HFFc6 (cell line): Measurements from ENCODE around the gene DNMT3B. TPM values are rescaled to one million over a fixed set of nuclear protein-coding genes. Genes with fewer than 3 reads are reported as not detected.

ENCODE experiments used
- DNase-seq: peaks from one replicate; pipeline ENCODE4 v3.0.0-alpha.2; 2018
- H3K27ac Mint-ChIP-seq: 2 replicates; pipeline ENCODE4 v1.8.0; 2020; ENCODE audit warnings: mild to moderate bottlenecking, mixed read lengths
- H3K27me3 Mint-ChIP-seq: 2 replicates; pipeline ENCODE4 v1.8.0; 2021; ENCODE audit warnings: mild to moderate bottlenecking, moderate library complexity, mixed read lengths; ENCODE audit not compliant: insufficient read depth
- H3K36me3 Mint-ChIP-seq: 2 replicates; pipeline ENCODE4 v1.8.0; 2021; ENCODE audit warnings: low read depth, mixed read lengths
- H3K4me1 Mint-ChIP-seq: 2 replicates; pipeline ENCODE4 v1.8.0; 2020; ENCODE audit warnings: low read depth, mixed read lengths
- H3K4me3 Mint-ChIP-seq: 2 replicates; pipeline ENCODE4 v1.8.0; 2020; ENCODE audit warnings: mild to moderate bottlenecking, moderate library complexity, mixed read lengths
- H3K9me3 Mint-ChIP-seq: 2 replicates; pipeline ENCODE4 v1.8.0; 2020; ENCODE audit warnings: mild to moderate bottlenecking, mixed read lengths
- total RNA-seq, 6 experiments: library from RNA; stranded (reverse); fragmentation: NEBNext Ultra II Directional; extraction: Animal tissue kit (Norgen Biotek cat#: 25700); gene quantifications; 2 replicates in 1 of 6; 3 replicates in 5 of 6; pipeline ENCODE4 v1.2.3, GENCODE V29; 2021
- TF ChIP-seq, protein P1 (sequence below): fragments of 200-600 bp; sonication (generic); IDR thresholded peaks from 2 replicates; pipeline ENCODE4 v1.5.0; 2021; ENCODE audit warnings: antibody characterized with exemption, mild to moderate bottlenecking

Gene DNMT3B
- total RNA-seq, 6 experiments from 2014 or later: 0.74 to 1.5 (median 1.2) TPM

DNA sequence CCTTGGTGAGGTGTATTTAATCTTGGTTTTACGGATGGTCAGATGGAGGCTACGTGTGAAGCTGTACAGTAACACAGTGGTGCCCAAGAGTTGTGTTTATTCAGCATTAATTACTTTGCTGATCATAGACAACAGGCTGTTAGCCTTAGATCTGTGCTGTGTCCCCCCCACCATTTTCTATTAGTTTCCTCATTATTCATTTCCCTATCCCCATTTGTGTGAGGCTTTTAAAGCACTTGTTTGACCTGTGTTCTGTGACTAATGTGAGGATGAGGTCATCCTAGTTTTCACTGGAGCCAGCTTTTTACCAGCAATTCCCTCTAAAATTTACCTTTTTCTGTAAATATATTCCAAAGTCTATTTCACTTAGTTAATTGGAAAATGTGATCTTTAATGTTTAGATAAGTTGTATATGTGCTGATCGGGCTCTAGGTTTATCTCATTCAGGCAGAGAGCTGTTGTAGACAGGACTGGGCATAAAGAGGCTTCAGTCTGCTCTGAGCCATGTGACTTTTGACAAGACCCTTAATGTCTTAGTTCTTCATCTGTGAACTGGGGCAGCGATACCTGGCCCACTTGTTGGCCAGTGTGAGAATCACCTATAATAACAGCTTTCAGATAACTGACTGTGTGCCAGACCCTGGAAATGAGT is 66.0 kb downstream of the DNMT3B start:
- Mint-ChIP-seq H3K27me3 (no peaks in the 10 kb centered on the region), H3K27ac (peak overlapping the region; percentile 56), H3K9me3 (no peaks in the 10 kb centered on the region), H3K4me3 (peak overlapping the region; percentile 39; the same call in 1 of the 2 replicates), H3K4me1 (peaks cover 50% of the 10 kb centered on the region), H3K36me3 (peaks cover 26% of the 10 kb centered on the region)
- DNase-seq: no peak
- TF ChIP-seq, protein P1, sequence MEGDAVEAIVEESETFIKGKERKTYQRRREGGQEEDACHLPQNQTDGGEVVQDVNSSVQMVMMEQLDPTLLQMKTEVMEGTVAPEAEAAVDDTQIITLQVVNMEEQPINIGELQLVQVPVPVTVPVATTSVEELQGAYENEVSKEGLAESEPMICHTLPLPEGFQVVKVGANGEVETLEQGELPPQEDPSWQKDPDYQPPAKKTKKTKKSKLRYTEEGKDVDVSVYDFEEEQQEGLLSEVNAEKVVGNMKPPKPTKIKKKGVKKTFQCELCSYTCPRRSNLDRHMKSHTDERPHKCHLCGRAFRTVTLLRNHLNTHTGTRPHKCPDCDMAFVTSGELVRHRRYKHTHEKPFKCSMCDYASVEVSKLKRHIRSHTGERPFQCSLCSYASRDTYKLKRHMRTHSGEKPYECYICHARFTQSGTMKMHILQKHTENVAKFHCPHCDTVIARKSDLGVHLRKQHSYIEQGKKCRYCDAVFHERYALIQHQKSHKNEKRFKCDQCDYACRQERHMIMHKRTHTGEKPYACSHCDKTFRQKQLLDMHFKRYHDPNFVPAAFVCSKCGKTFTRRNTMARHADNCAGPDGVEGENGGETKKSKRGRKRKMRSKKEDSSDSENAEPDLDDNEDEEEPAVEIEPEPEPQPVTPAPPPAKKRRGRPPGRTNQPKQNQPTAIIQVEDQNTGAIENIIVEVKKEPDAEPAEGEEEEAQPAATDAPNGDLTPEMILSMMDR: no peak

GRCh38 chr20:32829311-32830005 is 67.3 kb downstream of the DNMT3B start:
- Mint-ChIP-seq H3K4me1 (peaks cover 37% of the 10 kb centered on the region), H3K4me3 (no peak overlapping the region), H3K27me3 (no peaks in the 10 kb centered on the region), H3K27ac (peak overlapping the region; percentile 78), H3K36me3 (peaks cover 26% of the 10 kb centered on the region), H3K9me3 (no peaks in the 10 kb centered on the region)
- TF ChIP-seq, protein P1: no peak
- no peak for DNase-seq

- Mint-ChIP-seq H3K36me3 (peaks cover 26% of the 10 kb centered on the region), H3K27me3 (no peaks in the 10 kb centered on the region), H3K9me3 (no peaks in the 10 kb centered on the region), H3K4me3 (no peak overlapping the region; the same call in 1 of the 2 replicates), H3K27ac (peak overlapping the region; percentile 78), H3K4me1 (peaks cover 32% of the 10 kb centered on the region)
- TF ChIP-seq, protein P1: no peak
- no peak for DNase-seq
Measured at GRCh38 chr20:32830437-32830836, 68.3 kb downstream of the DNMT3B start.

GRCh38 chr20:32831982-32832381 is 69.8 kb downstream of the DNMT3B start:
- DNase-seq: no peak
- Mint-ChIP-seq H3K9me3 (no peaks in the 10 kb centered on the region), H3K27me3 (no peaks in the 10 kb centered on the region), H3K27ac (no peak overlapping the region), H3K36me3 (peaks cover 29% of the 10 kb centered on the region), H3K4me1 (peaks cover 32% of the 10 kb centered on the region), H3K4me3 (no peak overlapping the region)
- TF ChIP-seq, protein P1: no peak

DNA sequence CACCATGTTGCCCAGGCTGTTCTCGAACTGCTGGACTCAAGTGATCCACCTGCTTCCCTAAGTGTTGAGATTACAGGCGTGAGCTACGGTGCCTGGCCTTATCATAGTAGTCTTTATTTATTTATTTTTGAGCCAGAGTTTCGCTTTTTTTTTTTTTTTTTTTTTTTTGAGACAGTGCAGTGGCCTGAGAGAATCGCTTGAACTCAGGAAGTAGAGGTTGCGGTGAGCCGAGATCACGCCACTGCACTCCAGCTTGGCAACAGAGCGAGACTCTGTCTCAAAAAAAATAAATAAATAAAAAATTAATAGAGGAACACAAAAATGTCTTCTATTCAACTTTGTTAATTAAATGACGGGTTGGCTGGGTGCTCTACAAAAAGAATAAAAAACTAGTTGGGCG is 70.5 kb downstream of the DNMT3B start:
- no peak for DNase-seq
- TF ChIP-seq, protein P1: no peak
- Mint-ChIP-seq H3K27me3 (no peaks in the 10 kb centered on the region), H3K4me3 (no peak overlapping the region), H3K4me1 (peaks cover 30% of the 10 kb centered on the region), H3K9me3 (no peaks in the 10 kb centered on the region), H3K36me3 (peaks cover 28% of the 10 kb centered on the region), H3K27ac (no peak overlapping the region)
